SU-DHL-6 (cell line): ENCODE data around the gene PPP1R14B.

Experiments used
- CTCF ChIP-seq: fragments of 200-600 bp; sonication (generic); IDR thresholded peaks from one replicate; pipeline ENCODE4 v1.5.1; 2017; ENCODE audit warnings: antibody characterized with exemption, mild to moderate bottlenecking, low read length, moderate library complexity; ENCODE audit not compliant: insufficient read depth, poor library complexity, severe bottlenecking
- EZH2phosphoT487 ChIP-seq: fragments of 200-600 bp; sonication (generic), shearing (Covaris generic); conservative IDR thresholded peaks from 2 replicates; pipeline ENCODE4 v1.6.1; 2018; ENCODE audit warnings: mild to moderate bottlenecking, antibody characterized with exemption, low read length, moderate library complexity, mixed read lengths

DNA sequence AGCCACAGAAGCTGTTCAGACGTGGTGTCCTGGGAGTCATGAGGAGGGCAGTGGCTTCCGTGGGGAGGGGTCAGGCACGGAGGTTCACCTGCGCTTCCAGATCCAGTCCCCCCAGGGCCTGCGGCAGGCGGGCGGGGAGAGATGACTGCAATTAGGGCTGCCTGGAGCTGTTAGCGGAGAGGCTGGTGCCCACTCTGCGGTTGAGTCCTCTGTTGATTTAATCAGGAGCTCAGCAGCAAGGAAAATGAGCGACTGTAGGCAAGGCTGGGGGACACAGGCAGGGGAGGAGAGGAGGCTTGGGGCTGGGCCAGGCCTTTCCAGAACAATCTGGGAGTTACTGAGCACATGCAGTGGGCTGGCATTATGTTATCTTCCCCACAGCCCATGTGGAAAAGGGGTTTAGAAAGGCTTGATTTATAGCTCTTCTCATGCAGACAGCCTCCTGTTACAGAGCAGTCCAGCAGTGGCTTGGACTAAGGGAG, 17.7 kb upstream of the PPP1R14B start:
- TF ChIP-seq CTCF (no peak), EZH2phosphoT487 (no peak)
